ENCODE results near the gene COL5A2.

- TF ChIP-seq, protein P1, sequence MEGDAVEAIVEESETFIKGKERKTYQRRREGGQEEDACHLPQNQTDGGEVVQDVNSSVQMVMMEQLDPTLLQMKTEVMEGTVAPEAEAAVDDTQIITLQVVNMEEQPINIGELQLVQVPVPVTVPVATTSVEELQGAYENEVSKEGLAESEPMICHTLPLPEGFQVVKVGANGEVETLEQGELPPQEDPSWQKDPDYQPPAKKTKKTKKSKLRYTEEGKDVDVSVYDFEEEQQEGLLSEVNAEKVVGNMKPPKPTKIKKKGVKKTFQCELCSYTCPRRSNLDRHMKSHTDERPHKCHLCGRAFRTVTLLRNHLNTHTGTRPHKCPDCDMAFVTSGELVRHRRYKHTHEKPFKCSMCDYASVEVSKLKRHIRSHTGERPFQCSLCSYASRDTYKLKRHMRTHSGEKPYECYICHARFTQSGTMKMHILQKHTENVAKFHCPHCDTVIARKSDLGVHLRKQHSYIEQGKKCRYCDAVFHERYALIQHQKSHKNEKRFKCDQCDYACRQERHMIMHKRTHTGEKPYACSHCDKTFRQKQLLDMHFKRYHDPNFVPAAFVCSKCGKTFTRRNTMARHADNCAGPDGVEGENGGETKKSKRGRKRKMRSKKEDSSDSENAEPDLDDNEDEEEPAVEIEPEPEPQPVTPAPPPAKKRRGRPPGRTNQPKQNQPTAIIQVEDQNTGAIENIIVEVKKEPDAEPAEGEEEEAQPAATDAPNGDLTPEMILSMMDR (IDR thresholded peaks at IDR 0.05; ENCODE audit: insufficient read depth, low read length, poor library complexity, severe bottlenecking): no peak
- TF ChIP-seq EZH2phosphoT487 (conservative IDR thresholded peaks at IDR 0.05; ENCODE audit: low read length): no peak
Measured at GRCh38 chr2:189045836-189046235, 133.7 kb downstream of the COL5A2 start.
